ENCODE data around the gene CHST8.
"Not testable (repeated sequence)": the region's sequence is repeated elsewhere in the genome, so short reads cannot be mapped to it uniquely, and the experiment has no call there.

CHST8 gene

GRCh38 chr19:33605803-33606295 is 15.9 kb upstream of the CHST8 start:
- H3K4me1 Mint-ChIP-seq (ENCODE audit: low read depth); intact Hi-C loops (cut with micrococcal nuclease); H3K36me3 Mint-ChIP-seq (ENCODE audit: low read depth); H3K27me3 Mint-ChIP-seq; H3K4me3 Mint-ChIP-seq; H3K27ac Mint-ChIP-seq: not testable (repeated sequence)
- peaks cover 41% of the 10 kb centered on the region for H3K9me3 Mint-ChIP-seq

GRCh38 chr19:33606556-33606955 is 15.2 kb upstream of the CHST8 start:
- Mint-ChIP-seq H3K4me3 (no peak overlapping the region), H3K4me1 (ENCODE audit: low read depth) (no peaks in the 10 kb centered on the region), H3K27me3 (peaks cover 10% of the 10 kb centered on the region), H3K9me3 (peaks cover 35% of the 10 kb centered on the region), H3K36me3 (ENCODE audit: low read depth) (no peaks in the 10 kb centered on the region), H3K27ac (no peak overlapping the region)
- intact Hi-C loops (cut with micrococcal nuclease), result no loop called here

GRCh38 chr19:33609353-33609752 is 12.4 kb upstream of the CHST8 start:
- intact Hi-C loops (cut with micrococcal nuclease), result no loop called here
- peaks cover 11% of the 10 kb centered on the region for H3K9me3 Mint-ChIP-seq
- no peaks in the 10 kb centered on the region for H3K4me1 Mint-ChIP-seq (ENCODE audit: low read depth)
- H3K27ac Mint-ChIP-seq, result no peak overlapping the region
- no peak overlapping the region for H3K4me3 Mint-ChIP-seq
- no peaks in the 10 kb centered on the region for H3K36me3 Mint-ChIP-seq (ENCODE audit: low read depth)
- H3K27me3 Mint-ChIP-seq, result peaks cover 16% of the 10 kb centered on the region

- Mint-ChIP-seq H3K4me1 (ENCODE audit: low read depth) (no peaks in the 10 kb centered on the region), H3K9me3 (peaks cover 11% of the 10 kb centered on the region), H3K27ac (no peak overlapping the region)
Measured at GRCh38 chr19:33610588-33610987, 11.2 kb upstream of the CHST8 start.

GRCh38 chr19:33612928-33613619 is 8.7 kb upstream of the CHST8 start:
- intact Hi-C loops (cut with micrococcal nuclease), result no loop called here
- Mint-ChIP-seq H3K36me3 (ENCODE audit: low read depth) (no peaks in the 10 kb centered on the region), H3K4me3 (no peak overlapping the region), H3K27me3 (peaks cover 14% of the 10 kb centered on the region), H3K27ac (no peak overlapping the region), H3K9me3 (peaks cover 11% of the 10 kb centered on the region), H3K4me1 (ENCODE audit: low read depth) (no peaks in the 10 kb centered on the region)

More at GRCh38 chr19:33610588-33610987, 11.2 kb upstream of the CHST8 start:
- Mint-ChIP-seq H3K27me3 (peaks cover 17% of the 10 kb centered on the region), H3K4me3 (no peak overlapping the region), H3K36me3 (ENCODE audit: low read depth) (no peaks in the 10 kb centered on the region)
- intact Hi-C loops (cut with micrococcal nuclease), result no loop called here

- intact Hi-C loops (cut with micrococcal nuclease), result no loop called here
- H3K9me3 Mint-ChIP-seq, result peaks cover 17% of the 10 kb centered on the region
- peaks cover 15% of the 10 kb centered on the region for H3K27me3 Mint-ChIP-seq
- H3K4me1 Mint-ChIP-seq (ENCODE audit: low read depth), result no peaks in the 10 kb centered on the region
- H3K36me3 Mint-ChIP-seq (ENCODE audit: low read depth), result no peaks in the 10 kb centered on the region
- H3K4me3 Mint-ChIP-seq, result no peak overlapping the region
- no peak overlapping the region for H3K27ac Mint-ChIP-seq
Measured at GRCh38 chr19:33613620-33614000, 8.1 kb upstream of the CHST8 start.

GRCh38 chr19:33616346-33616745 is 5.4 kb upstream of the CHST8 start:
- Mint-ChIP-seq H3K4me3 (no peak overlapping the region), H3K27ac (no peak overlapping the region), H3K36me3 (ENCODE audit: low read depth) (no peaks in the 10 kb centered on the region), H3K27me3 (peaks cover 34% of the 10 kb centered on the region), H3K9me3 (peaks cover 9% of the 10 kb centered on the region), H3K4me1 (ENCODE audit: low read depth) (no peaks in the 10 kb centered on the region)
- intact Hi-C loops (cut with micrococcal nuclease), result no loop called here

- Mint-ChIP-seq H3K36me3 (ENCODE audit: low read depth) (no peaks in the 10 kb centered on the region), H3K4me1 (ENCODE audit: low read depth) (no peaks in the 10 kb centered on the region), H3K4me3 (no peak overlapping the region), H3K27me3 (peaks cover 35% of the 10 kb centered on the region), H3K27ac (no peak overlapping the region), H3K9me3 (peaks cover 9% of the 10 kb centered on the region)
- intact Hi-C loops (cut with micrococcal nuclease), result no loop called here
Measured at GRCh38 chr19:33616857-33617256, 4.9 kb upstream of the CHST8 start.

GRCh38 chr19:33618363-33618762 is 3.4 kb upstream of the CHST8 start:
- H3K27ac Mint-ChIP-seq; H3K4me3 Mint-ChIP-seq; intact Hi-C loops (cut with micrococcal nuclease); H3K36me3 Mint-ChIP-seq (ENCODE audit: low read depth); H3K4me1 Mint-ChIP-seq (ENCODE audit: low read depth); H3K9me3 Mint-ChIP-seq: not testable (repeated sequence)
- H3K27me3 Mint-ChIP-seq, result peaks cover 42% of the 10 kb centered on the region

GRCh38 chr19:33618884-33619283 is 2.9 kb upstream of the CHST8 start:
- Mint-ChIP-seq H3K4me3 (no peak overlapping the region), H3K36me3 (ENCODE audit: low read depth) (no peaks in the 10 kb centered on the region), H3K27me3 (peaks cover 48% of the 10 kb centered on the region), H3K4me1 (ENCODE audit: low read depth) (no peaks in the 10 kb centered on the region), H3K27ac (no peak overlapping the region), H3K9me3 (peaks cover 9% of the 10 kb centered on the region)
- intact Hi-C loops (cut with micrococcal nuclease), result no loop called here

- Mint-ChIP-seq H3K9me3 (peaks cover 9% of the 10 kb centered on the region), H3K27me3 (peaks cover 60% of the 10 kb centered on the region), H3K27ac (no peak overlapping the region), H3K4me1 (ENCODE audit: low read depth) (no peaks in the 10 kb centered on the region), H3K4me3 (no peak overlapping the region), H3K36me3 (ENCODE audit: low read depth) (no peaks in the 10 kb centered on the region)
- intact Hi-C loops (cut with micrococcal nuclease), result no loop called here
Measured at GRCh38 chr19:33620611-33621010, 1.1 kb upstream of the CHST8 start.

GRCh38 chr19:33621065-33621785 is 528 bp upstream of the CHST8 start:
- peaks cover 65% of the 10 kb centered on the region for H3K27me3 Mint-ChIP-seq
- no peak overlapping the region for H3K4me3 Mint-ChIP-seq
- H3K27ac Mint-ChIP-seq, result no peak overlapping the region
- no peaks in the 10 kb centered on the region for H3K4me1 Mint-ChIP-seq (ENCODE audit: low read depth)
- no peaks in the 10 kb centered on the region for H3K36me3 Mint-ChIP-seq (ENCODE audit: low read depth)
- intact Hi-C loops (cut with micrococcal nuclease), result no loop called here
- H3K9me3 Mint-ChIP-seq, result peaks cover 9% of the 10 kb centered on the region

GRCh38 chr19:33622505-33622808 is 704 bp downstream of the CHST8 start:
- Mint-ChIP-seq H3K4me1 (ENCODE audit: low read depth) (no peaks in the 10 kb centered on the region), H3K4me3 (no peak overlapping the region), H3K9me3 (peaks cover 9% of the 10 kb centered on the region), H3K36me3 (ENCODE audit: low read depth) (no peaks in the 10 kb centered on the region), H3K27ac (no peak overlapping the region), H3K27me3 (peaks cover 65% of the 10 kb centered on the region)
- intact Hi-C loops (cut with micrococcal nuclease), result no loop called here

GRCh38 chr19:33622809-33623511 is 1.2 kb downstream of the CHST8 start:
- H3K4me3 Mint-ChIP-seq, result no peak overlapping the region
- H3K27ac Mint-ChIP-seq, result no peak overlapping the region

More at GRCh38 chr19:33622809-33623511, 1.2 kb downstream of the CHST8 start:
- Mint-ChIP-seq H3K9me3 (peaks cover 9% of the 10 kb centered on the region), H3K36me3 (ENCODE audit: low read depth) (no peaks in the 10 kb centered on the region), H3K27me3 (peaks cover 66% of the 10 kb centered on the region), H3K4me1 (ENCODE audit: low read depth) (no peaks in the 10 kb centered on the region)
- intact Hi-C loops (cut with micrococcal nuclease), result no loop called here
